H9 (cell line): Measurements from ENCODE around the gene ACSF3. TPM values are rescaled to one million over a fixed set of nuclear protein-coding genes. Genes with fewer than 3 reads are reported as not detected.

Experiments used
- DNase-seq: peaks from one replicate; pipeline ENCODE4 v3.0.0-alpha.2; 2017
- H2AFZ ChIP-seq: one replicate; pipeline ENCODE4 v1.6.1; 2013; ENCODE audit warnings: mild to moderate bottlenecking, low read length, control low read depth, moderate library complexity
- H2AK5ac ChIP-seq: 2 replicates; pipeline ENCODE4 v1.6.1; 2013; ENCODE audit warnings: low read length, control low read depth, mixed read lengths; ENCODE audit not compliant: insufficient read length
- H2BK120ac ChIP-seq: one replicate; pipeline ENCODE4 v1.6.1; 2013; ENCODE audit warnings: low read depth, mild to moderate bottlenecking, low read length, control low read depth, inconsistent platforms; ENCODE audit not compliant: poor library complexity, severe bottlenecking
- H2BK12ac ChIP-seq: 2 replicates; pipeline ENCODE4 v1.6.1; 2013; ENCODE audit warnings: low read length, control low read depth, mixed read lengths, low read depth; ENCODE audit not compliant: insufficient read length
- H2BK15ac ChIP-seq: 2 replicates; pipeline ENCODE4 v1.6.1; 2013; ENCODE audit warnings: low read depth, low read length, control low read depth
- H2BK20ac ChIP-seq: one replicate; pipeline ENCODE4 v1.6.1; 2013; ENCODE audit warnings: low read depth, mild to moderate bottlenecking, low read length, control low read depth, inconsistent platforms; ENCODE audit not compliant: poor library complexity, severe bottlenecking
- H2BK5ac ChIP-seq: 2 replicates; pipeline ENCODE4 v1.6.1; 2013; ENCODE audit warnings: low read length, control low read depth, mixed read lengths; ENCODE audit not compliant: insufficient read length
- H3K14ac ChIP-seq: 2 replicates; pipeline ENCODE4 v1.6.1; 2013; ENCODE audit warnings: low read length, control low read depth; ENCODE audit not compliant: insufficient read depth
- H3K18ac ChIP-seq: 2 replicates; pipeline ENCODE4 v1.6.1; 2013; ENCODE audit warnings: low read depth, mild to moderate bottlenecking, mixed read lengths, low read length, control low read depth; ENCODE audit not compliant: insufficient read length
- H3K23ac ChIP-seq: 2 replicates; pipeline ENCODE4 v1.6.1; 2013; ENCODE audit warnings: low read length, control low read depth, mixed read lengths, low read depth; ENCODE audit not compliant: insufficient read length
- H3K23me2 ChIP-seq: 2 replicates; pipeline ENCODE4 v1.6.1; 2013; ENCODE audit warnings: low read depth, mild to moderate bottlenecking, mixed read lengths, low read length, control low read depth; ENCODE audit not compliant: insufficient read length, poor library complexity, severe bottlenecking
- H3K27ac ChIP-seq: 2 replicates; pipeline ENCODE4 v1.5.1; 2013; ENCODE audit warnings: low read length, control low read depth, mixed read lengths, low read depth; ENCODE audit not compliant: insufficient read length
- H3K27me3 ChIP-seq: 2 replicates; pipeline ENCODE4 v1.6.1; 2013; ENCODE audit warnings: low read length, control low read depth, inconsistent platforms; ENCODE audit not compliant: insufficient read depth
- H3K4ac ChIP-seq: 2 replicates; pipeline ENCODE4 v1.6.1; 2013; ENCODE audit warnings: low read depth, mild to moderate bottlenecking, control low read depth, inconsistent platforms, low read length, moderate library complexity
- H3K4me1 ChIP-seq: 2 replicates; pipeline ENCODE4 v1.6.1; 2013; ENCODE audit warnings: low read length, control low read depth, inconsistent platforms; ENCODE audit not compliant: insufficient read depth
- H3K4me2 ChIP-seq: 2 replicates; pipeline ENCODE4 v1.6.1; 2013; ENCODE audit warnings: low read length, control low read depth, mixed read lengths; ENCODE audit not compliant: insufficient read length, insufficient read depth
- H3K56ac ChIP-seq: 2 replicates; pipeline ENCODE4 v1.6.1; 2013; ENCODE audit warnings: low read depth, mild to moderate bottlenecking, mixed read lengths, low read length, control low read depth; ENCODE audit not compliant: insufficient read length
- H3K79me1 ChIP-seq: 2 replicates; pipeline ENCODE4 v1.6.1; 2013; ENCODE audit warnings: low read depth, mild to moderate bottlenecking, moderate library complexity, low read length, control low read depth, inconsistent platforms; ENCODE audit not compliant: insufficient read depth, poor library complexity, severe bottlenecking
- H3K79me2 ChIP-seq: 2 replicates; pipeline ENCODE4 v1.6.1; 2013; ENCODE audit warnings: low read length, control low read depth, inconsistent platforms; ENCODE audit not compliant: insufficient read depth
- H3K9ac ChIP-seq: 2 replicates; pipeline ENCODE4 v1.6.1; 2013; ENCODE audit warnings: low read length, control low read depth, mixed read lengths; ENCODE audit not compliant: insufficient read length; ENCODE audit errors: extremely low read depth
- H3K9me3 ChIP-seq: one replicate; pipeline ENCODE4 v1.6.1; 2013; ENCODE audit warnings: low read depth, low read length, inconsistent platforms; ENCODE audit not compliant: control insufficient read depth
- H3T11ph ChIP-seq: one replicate; pipeline ENCODE4 v1.6.1; 2013; ENCODE audit warnings: mild to moderate bottlenecking, low read length, control low read depth, inconsistent platforms
- H4K20me1 ChIP-seq: one replicate; pipeline ENCODE4 v1.6.1; 2013; ENCODE audit not compliant: control insufficient read depth, insufficient read length, insufficient read depth
- H4K5ac ChIP-seq: 2 replicates; pipeline ENCODE4 v1.6.1; 2013; ENCODE audit warnings: low read depth, mild to moderate bottlenecking, mixed read lengths, low read length, control low read depth; ENCODE audit not compliant: insufficient read length
- H4K8ac ChIP-seq: replicated peaks from 2 replicates; pipeline ENCODE4 v1.6.1; 2013; ENCODE audit warnings: low read length, control low read depth, mixed read lengths, low read depth; ENCODE audit not compliant: insufficient read length
- H4K91ac ChIP-seq: 2 replicates; pipeline ENCODE4 v1.6.1; 2013; ENCODE audit warnings: low read depth, mild to moderate bottlenecking, moderate library complexity, mixed read lengths, low read length, control low read depth; ENCODE audit not compliant: insufficient read length
- H3K27ac Mint-ChIP-seq, 3 experiments: 2 replicates in 2 of 3; 3 replicates in 1 of 3; pipeline ENCODE4 v1.8.0; 2020 to 2021; ENCODE audit warnings: mixed read lengths in 3 of 3, mild to moderate bottlenecking in 1 of 3, moderate library complexity in 1 of 3
- H3K27me3 Mint-ChIP-seq: 2 replicates; pipeline ENCODE4 v1.8.0; 2021; ENCODE audit warnings: low read depth, mild to moderate bottlenecking, moderate library complexity, mixed read lengths
- H3K36me3 Mint-ChIP-seq, 3 experiments: 2 replicates in 2 of 3; 3 replicates in 1 of 3; pipeline ENCODE4 v1.8.0; 2020 to 2021; ENCODE audit warnings: low read depth in 3 of 3, mixed read lengths in 3 of 3; ENCODE audit not compliant: insufficient read depth in 1 of 3
- H3K4me1 Mint-ChIP-seq, 2 experiments: 2 replicates each; pipeline ENCODE4 v1.8.0; 2020; ENCODE audit warnings: mixed read lengths in 2 of 2
- H3K4me3 Mint-ChIP-seq, 2 experiments: 2 replicates in 1 of 2; 3 replicates in 1 of 2; pipeline ENCODE4 v1.8.0; 2020 to 2021; ENCODE audit warnings: mild to moderate bottlenecking in 2 of 2, mixed read lengths in 2 of 2, moderate library complexity in 1 of 2
- H3K9me3 Mint-ChIP-seq, 2 experiments: 2 replicates in 1 of 2; 3 replicates in 1 of 2; pipeline ENCODE4 v1.8.0; 2020; ENCODE audit warnings: mild to moderate bottlenecking in 2 of 2, mixed read lengths in 2 of 2, moderate library complexity in 1 of 2
- WGBS: extraction: QIAGEN DNeasy Blood & Tissue Kit; methylation state at CpG from one replicate; pipeline ENCODE4 v1.1.7; 2013; ENCODE audit warnings: missing lambda C conversion rate, low lambda C conversion rate, mixed read lengths; ENCODE audit not compliant: insufficient read length; ENCODE audit errors: extremely low coverage; 5-methylcytosine and 5-hydroxymethylcytosine counted together
- total RNA-seq: library from RNA; stranded (reverse); gene quantifications from 2 replicates; pipeline ENCODE4 v1.2.1, GENCODE V29; 2021
- TF ChIP-seq, protein P1 (sequence below): fragments of 200-600 bp; sonication (generic); conservative IDR thresholded peaks from 3 replicates; pipeline ENCODE4 v1.8.0; 2021; ENCODE audit warnings: antibody characterized with exemption, mild to moderate bottlenecking

Gene ACSF3
- total RNA-seq, 1 experiment from 2014 or later, result 31.3 TPM

DNA sequence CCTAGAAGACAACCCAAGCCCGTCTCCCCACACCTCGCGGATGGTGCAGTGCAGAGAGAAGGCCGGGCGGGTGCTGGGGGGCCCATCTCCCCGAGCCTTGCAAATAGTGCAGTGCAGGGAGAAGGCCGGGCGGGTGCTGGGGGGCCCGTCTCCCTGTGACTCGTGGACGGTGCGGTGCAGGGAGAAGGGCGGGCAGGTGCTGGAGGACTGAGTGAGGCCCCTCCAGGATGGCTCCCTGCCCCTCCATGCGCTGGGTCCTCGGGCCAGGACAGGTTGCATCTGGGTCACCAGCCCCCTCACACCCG is 40.0 kb upstream of the ACSF3 start:
- no peaks in the 10 kb centered on the region for H3K79me2 ChIP-seq
- no peak overlapping the region for H2AK5ac ChIP-seq
- H2BK5ac ChIP-seq, result no peak overlapping the region
- Mint-ChIP-seq H3K36me3 (no peaks in the 10 kb centered on the region), H3K4me3 (no peak overlapping the region), H3K27me3 (peaks cover 2% of the 10 kb centered on the region; the same call in 1 of the 2 replicates), H3K9me3 (no peaks in the 10 kb centered on the region), H3K4me1 (0 out of 4 replicates have a peak, but pooled peaks cover 2 to 3% of the 10 kb centered on the region in 2 experiments), H3K27ac (no peak overlapping the region)
- no peaks in the 10 kb centered on the region for H3K4me1 ChIP-seq
- H3K79me1 ChIP-seq, result no peaks in the 10 kb centered on the region
- TF ChIP-seq, protein P1, sequence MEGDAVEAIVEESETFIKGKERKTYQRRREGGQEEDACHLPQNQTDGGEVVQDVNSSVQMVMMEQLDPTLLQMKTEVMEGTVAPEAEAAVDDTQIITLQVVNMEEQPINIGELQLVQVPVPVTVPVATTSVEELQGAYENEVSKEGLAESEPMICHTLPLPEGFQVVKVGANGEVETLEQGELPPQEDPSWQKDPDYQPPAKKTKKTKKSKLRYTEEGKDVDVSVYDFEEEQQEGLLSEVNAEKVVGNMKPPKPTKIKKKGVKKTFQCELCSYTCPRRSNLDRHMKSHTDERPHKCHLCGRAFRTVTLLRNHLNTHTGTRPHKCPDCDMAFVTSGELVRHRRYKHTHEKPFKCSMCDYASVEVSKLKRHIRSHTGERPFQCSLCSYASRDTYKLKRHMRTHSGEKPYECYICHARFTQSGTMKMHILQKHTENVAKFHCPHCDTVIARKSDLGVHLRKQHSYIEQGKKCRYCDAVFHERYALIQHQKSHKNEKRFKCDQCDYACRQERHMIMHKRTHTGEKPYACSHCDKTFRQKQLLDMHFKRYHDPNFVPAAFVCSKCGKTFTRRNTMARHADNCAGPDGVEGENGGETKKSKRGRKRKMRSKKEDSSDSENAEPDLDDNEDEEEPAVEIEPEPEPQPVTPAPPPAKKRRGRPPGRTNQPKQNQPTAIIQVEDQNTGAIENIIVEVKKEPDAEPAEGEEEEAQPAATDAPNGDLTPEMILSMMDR, result no peak
- no peak overlapping the region for H3K4me2 ChIP-seq
- no peak overlapping the region for H2BK15ac ChIP-seq
- H3K56ac ChIP-seq, result no peak overlapping the region
- H3K14ac ChIP-seq, result no peak overlapping the region; the same call in 1 of the 2 replicates
- no peak overlapping the region for H3T11ph ChIP-seq
- H3K27me3 ChIP-seq, result no peaks in the 10 kb centered on the region
- no peaks in the 10 kb centered on the region for H3K23me2 ChIP-seq
- DNase-seq, result no peak
- H3K9me3 ChIP-seq, result no peaks in the 10 kb centered on the region
- no peak overlapping the region for H3K9ac ChIP-seq
- no peak overlapping the region for H4K5ac ChIP-seq
- no peak overlapping the region for H4K91ac ChIP-seq
- H4K8ac ChIP-seq, result no peak overlapping the region
- no peak overlapping the region for H2AFZ ChIP-seq
- H2BK12ac ChIP-seq, result no peak overlapping the region
- H3K18ac ChIP-seq, result no peak overlapping the region
- WGBS, result no CpG with 5 or more reads among the region's 16 CpGs
- H3K23ac ChIP-seq, result no peak overlapping the region
- H3K4ac ChIP-seq, result no peak overlapping the region
- no peaks in the 10 kb centered on the region for H4K20me1 ChIP-seq
- H3K27ac ChIP-seq, result no peak overlapping the region
- H2BK20ac ChIP-seq, result no peak overlapping the region
- no peak overlapping the region for H2BK120ac ChIP-seq
